Upper lobe of right lung (tissue), 1 donor: ENCODE results near the gene TXNDC5. TPM values are rescaled to one million over a fixed set of nuclear protein-coding genes. Genes with fewer than 3 reads are reported as not detected.

ENCODE experiments used
- ATAC-seq: fragments of 200-7000 bp; cut with Tn5 transposase; one replicate; pipeline ENCODE4 v1.9.1; 2020; ENCODE audit warnings: mild to moderate bottlenecking, moderate library complexity
- DNase-seq: peaks from one replicate; pipeline ENCODE4 v3.0.0-alpha.2; 2020
- H3K27ac ChIP-seq: fragments of 200-600 bp; one replicate; pipeline ENCODE4 v1.8.0; 2022
- H3K27me3 ChIP-seq: fragments of 200-600 bp; one replicate; pipeline ENCODE4 v1.8.0; 2022; ENCODE audit warnings: mild to moderate bottlenecking
- H3K36me3 ChIP-seq: fragments of 200-600 bp; one replicate; pipeline ENCODE4 v1.8.0; 2022
- H3K4me1 ChIP-seq: fragments of 200-600 bp; one replicate; pipeline ENCODE4 v1.8.0; 2022
- H3K4me3 ChIP-seq: fragments of 200-600 bp; one replicate; pipeline ENCODE4 v1.8.0; 2022; ENCODE audit warnings: mild to moderate bottlenecking
- H3K9me3 ChIP-seq: fragments of 200-600 bp; one replicate; pipeline ENCODE4 v1.8.0; 2022
- CTCF ChIP-seq: fragments of 200-600 bp; IDR thresholded peaks from one replicate; pipeline ENCODE4 v1.8.0; 2022; ENCODE audit warnings: antibody characterized with exemption
- intact Hi-C: fragments of 100-400 bp; cut with DNase I; formaldehyde crosslinking; loops from one replicate; pipeline ENCODE4 v1.11.0; 2022
- total RNA-seq: library from RNA; stranded (reverse); fragmentation: NEBNext Ultra II Directional; extraction: Animal tissue kit (Norgen Biotek cat#: 25700); gene quantifications from one replicate; pipeline ENCODE4 v1.2.1, GENCODE V29; 2021
- donor health status: DM: no; HTN: yes; CAD: no; lungs with severe emphysema.

The TXNDC5 gene
- total RNA-seq, 1 donor from 2014 or later: 107 TPM

GRCh38 chr6:7832904-7833750, 77.5 kb downstream of the TXNDC5 start:
- Histone ChIP-seq H3K4me1 (no peaks in the 10 kb centered on the region), H3K27ac (no peak overlapping the region), H3K9me3 (no peaks in the 10 kb centered on the region), H3K36me3 (no peaks in the 10 kb centered on the region), H3K4me3 (no peak overlapping the region), H3K27me3 (no peaks in the 10 kb centered on the region)
- intact Hi-C loops: no loop called here
- TF ChIP-seq CTCF: no peak
- DNase-seq: no peak
- no peak for ATAC-seq

Other genes with a start within 250 kb of the TXNDC5 start
- 6.6 TPM for gene BMP6, start 184.7 kb downstream of the TXNDC5 start, total RNA-seq
- gene BLOC1S5, start 153.6 kb upstream of the TXNDC5 start, total RNA-seq: 10.7 TPM
- 22.8 TPM for gene EEF1E1, start 191.8 kb upstream of the TXNDC5 start, total RNA-seq